ENCODE data around the gene TTC28. TPM values are rescaled to one million over a fixed set of nuclear protein-coding genes. Genes with fewer than 3 reads are reported as not detected.

The TTC28 gene
- total RNA-seq, 1 experiment from 2014 or later: 0.12 TPM

- H3K27ac ChIP-seq (ENCODE audit: low read depth, low read length): no peak overlapping the region
- BruUV-seq (replicated peaks): no TSS peak
- no peaks in the 10 kb centered on the region for H3K27me3 ChIP-seq (ENCODE audit: insufficient read depth, low read length)
- no peaks in the 10 kb centered on the region for H3K36me3 ChIP-seq (ENCODE audit: control insufficient read depth in 1 of 2, insufficient read depth in 2 of 2, low read length in 2 of 2)
- no peaks in the 10 kb centered on the region for H3K79me2 ChIP-seq (ENCODE audit: insufficient read depth, low read length)
- no peaks in the 10 kb centered on the region for H3K9me2 ChIP-seq (ENCODE audit: insufficient read depth)
- H4K20me1 ChIP-seq (ENCODE audit: insufficient read depth): no peaks in the 10 kb centered on the region
- no peak overlapping the region for H2AFZ ChIP-seq (ENCODE audit: low read depth, low read length, poor library complexity, severe bottlenecking)
- H3K4me1 ChIP-seq (ENCODE audit: control insufficient read depth in 1 of 2, insufficient read depth in 2 of 2, low read length in 2 of 2): no peaks in the 10 kb centered on the region
- ChIA-PET CTCF (interaction anchor here (1.1 kb wide), 1 partner anchor 57 kb away, joined by 3 read pairs; no protein-coding TSS in a partner anchor), POLR2A (interaction anchor here (1.4 kb wide), 1 partner anchor 14 kb away, joined by 5 read pairs; the partner anchor contains the start of gene PITPNB), RAD21 (ENCODE audit: low non-redundant PET in 1 of 2, low total read pairs in 2 of 2, uncharacterized antibody in 2 of 2, unreplicated experiment in 2 of 2) (no interaction called here)
- H3K4me3 ChIP-seq (replicated peaks in 1 of 2; ENCODE audit: low read depth in 1 of 2, low read length in 2 of 2): no peak overlapping the region
- TF ChIP-seq FOSL1 (IDR thresholded peaks at IDR 0.05; ENCODE audit: low read depth) (no peak), ATF3 (IDR thresholded peaks at IDR 0.05) (no peak), POLR2AphosphoS5 (IDR thresholded peaks at IDR 0.05; ENCODE audit: low read depth, low read length) (no peak), EGR1 (IDR thresholded peaks at IDR 0.05; ENCODE audit: low read depth) (no peak), JUND (IDR thresholded peaks at IDR 0.05) (no peak)
- no peak overlapping the region for H3K9ac ChIP-seq (ENCODE audit: low read length)
- H3K9me3 ChIP-seq (ENCODE audit: control insufficient read depth in 1 of 2, insufficient read depth in 1 of 2, low read depth in 1 of 2, low read length in 2 of 2): no peaks in the 10 kb centered on the region
- intact Hi-C loops (cut with micrococcal nuclease): no loop called here
- ATAC-seq: no peak
- no peak for DNase-seq (ENCODE audit: low read depth, low spot score)
- H3K4me2 ChIP-seq (ENCODE audit: low read length): no peak overlapping the region
These were observed 745.6 kb downstream of the TTC28 start for GRCh38 chr22:27934069-27934468.

GRCh38 chr22:27933186-27933983, 746.3 kb downstream of the TTC28 start:
- no peak for DNase-seq (ENCODE audit: low read depth, low spot score)
- Histone ChIP-seq H3K36me3 (ENCODE audit: control insufficient read depth in 1 of 2, insufficient read depth in 2 of 2, low read length in 2 of 2) (no peaks in the 10 kb centered on the region), H3K9me2 (ENCODE audit: insufficient read depth) (no peaks in the 10 kb centered on the region), H3K4me3 (replicated peaks in 1 of 2; ENCODE audit: low read depth in 1 of 2, low read length in 2 of 2) (no peak overlapping the region), H3K4me1 (ENCODE audit: control insufficient read depth in 1 of 2, insufficient read depth in 2 of 2, low read length in 2 of 2) (no peaks in the 10 kb centered on the region), H3K27me3 (ENCODE audit: insufficient read depth, low read length) (no peaks in the 10 kb centered on the region), H3K79me2 (ENCODE audit: insufficient read depth, low read length) (no peaks in the 10 kb centered on the region), H2AFZ (ENCODE audit: low read depth, low read length, poor library complexity, severe bottlenecking) (no peak overlapping the region), H4K20me1 (ENCODE audit: insufficient read depth) (no peaks in the 10 kb centered on the region), H3K9me3 (ENCODE audit: control insufficient read depth in 1 of 2, insufficient read depth in 1 of 2, low read depth in 1 of 2, low read length in 2 of 2) (no peaks in the 10 kb centered on the region), H3K4me2 (ENCODE audit: low read length) (no peak overlapping the region), H3K9ac (ENCODE audit: low read length) (no peak overlapping the region), H3K27ac (ENCODE audit: low read depth, low read length) (no peak overlapping the region)
- ChIA-PET POLR2A (no interaction called here), RAD21 (ENCODE audit: low non-redundant PET in 1 of 2, low total read pairs in 2 of 2, uncharacterized antibody in 2 of 2, unreplicated experiment in 2 of 2) (no interaction called here), CTCF (no interaction called here)
- intact Hi-C loops (cut with micrococcal nuclease): no loop called here
- no peak for ATAC-seq
- BruUV-seq (replicated peaks): no TSS peak
- no peak for TF ChIP-seq TCF7L2 (IDR thresholded peaks at IDR 0.05; ENCODE audit: borderline replicate concordance, extremely low read depth, insufficient read depth, insufficient read length)
- TF ChIP-seq MAX (IDR thresholded peaks at IDR 0.05): no peak
